K562 (cell line): ENCODE data around the gene TAF3. TPM values are rescaled to one million over a fixed set of nuclear protein-coding genes. Genes with fewer than 3 reads are reported as not detected.

Experiments
- ATAC-seq: fragments of 200-7000 bp; cut with Tn5 transposase; 3 replicates; pipeline ENCODE4 v1.9.1; 2020; ENCODE audit warnings: moderate library complexity
- BruUV-seq: library from RNA; stranded (reverse); fragments of 400-500 nt; replicated peaks from 2 replicates; lab custom pipeline; 2021; lab: Mats Ljungman, UMichigan
- CTCF ChIA-PET: fragments of 300-600 bp; formaldehyde crosslinking; extraction: SDS; loops from one replicate; lab custom pipeline; 2021; ENCODE audit warnings: low intra/inter-chr PET ratio; lab: Yijun Ruan, JAX
- POLR2A ChIA-PET: fragments of 300-600, 350-650 bp; sonication (Branson Sonifier 250); formaldehyde crosslinking; extraction: SDS; loops from one replicate; lab custom pipeline; 2021; ENCODE audit warnings: antibody characterized with exemption, inconsistent platforms; lab: Yijun Ruan, JAX
- DNase-seq, 4 experiments: peaks; one replicate each; pipeline versions ENCODE4 v3.0.0 to v3.0.0-alpha.2; 2011 to 2018; ENCODE audit warnings: low spot score in 3 of 4, mixed read lengths in 3 of 4; ENCODE audit errors: extremely low read depth in 1 of 4
- FAIRE-seq: peaks from 2 replicates; lab custom pipeline; 2011; peaks lifted over from hg19 to GRCh38; lab: Jason Lieb, UNC
- H2AFZ ChIP-seq: 2 replicates; pipeline ENCODE4 v1.6.0; 2011; ENCODE audit warnings: low read depth, low read length, control low read depth, inconsistent platforms
- H3K27ac ChIP-seq: fragments of 200-600 bp; 3 replicates; pipeline ENCODE4 v1.8.0; 2011; ENCODE audit warnings: low read depth, mild to moderate bottlenecking, control low read depth, inconsistent platforms, low read length, moderate library complexity, mixed read lengths; ENCODE audit errors: extremely low read depth
- H3K27me3 ChIP-seq, 2 experiments: fragments of 300-600 bp in 1 of 2; 2 replicates in 1 of 2; 3 replicates in 1 of 2; pipeline versions ENCODE4 v1.6.0 to v1.8.0; 2011; ENCODE audit warnings: inconsistent platforms in 2 of 2, low read length in 2 of 2, mild to moderate bottlenecking in 1 of 2, mixed read lengths in 1 of 2, moderate library complexity in 1 of 2; ENCODE audit not compliant: control insufficient read depth in 2 of 2, insufficient read depth in 2 of 2
- H3K36me3 ChIP-seq: fragments of 300-600 bp; 3 replicates; pipeline ENCODE4 v1.8.0; 2011; ENCODE audit warnings: mild to moderate bottlenecking, low read length, inconsistent platforms; ENCODE audit not compliant: control insufficient read depth, insufficient read depth
- H3K4me1 ChIP-seq, 2 experiments: fragments of 200-600 bp in 1 of 2; replicated peaks in 1 of 2; 2 replicates in 1 of 2; 3 replicates in 1 of 2; pipeline versions ENCODE4 v1.5.1 to v1.8.0; 2011; ENCODE audit warnings: inconsistent platforms in 2 of 2, low read length in 2 of 2, mild to moderate bottlenecking in 1 of 2, mixed read lengths in 1 of 2, moderate library complexity in 1 of 2; ENCODE audit not compliant: control insufficient read depth in 2 of 2, insufficient read depth in 2 of 2
- H3K4me2 ChIP-seq: 2 replicates; pipeline ENCODE4 v1.6.1; 2011; ENCODE audit warnings: low read length, control low read depth, inconsistent platforms, mixed read lengths; ENCODE audit not compliant: insufficient read depth
- H3K4me3 ChIP-seq: fragments of 200-600 bp; sonication (generic), shearing (Covaris generic); 2 replicates; pipeline ENCODE4 v1.5.1; 2016; ENCODE audit warnings: control low read depth, inconsistent platforms
- H3K79me2 ChIP-seq: fragments of 200-600 bp; 3 replicates; pipeline ENCODE4 v1.8.0; 2011; ENCODE audit warnings: low read length, inconsistent platforms; ENCODE audit not compliant: control insufficient read depth, insufficient read depth
- H3K9ac ChIP-seq, 2 experiments: 2 replicates each; pipeline versions ENCODE4 v1.6.0 to v1.6.1; 2011; ENCODE audit warnings: low read depth in 2 of 2, low read length in 2 of 2, control low read depth in 1 of 2, inconsistent platforms in 1 of 2, mild to moderate bottlenecking in 1 of 2, mixed read lengths in 1 of 2; ENCODE audit not compliant: insufficient read depth in 1 of 2
- H3K9me1 ChIP-seq: one replicate; pipeline ENCODE4 v1.6.0; 2011; ENCODE audit warnings: inconsistent platforms, mild to moderate bottlenecking, low read length, moderate library complexity; ENCODE audit not compliant: control insufficient read depth, insufficient read depth
- H3K9me3 ChIP-seq: replicated peaks from 2 replicates; pipeline ENCODE4 v1.5.1; 2011; ENCODE audit warnings: low read depth, low read length, inconsistent platforms; ENCODE audit not compliant: control insufficient read depth, insufficient read depth
- H4K20me1 ChIP-seq: replicated peaks from 2 replicates; pipeline ENCODE4 v1.6.1; 2011; ENCODE audit warnings: low read length, inconsistent platforms, mixed read lengths; ENCODE audit not compliant: control insufficient read depth, insufficient read depth
- CBX3 ChIP-seq, 2 experiments: IDR thresholded peaks; 1 replicate in 1 of 2; 2 replicates in 1 of 2; pipeline ENCODE4 v1.6.1; 2012; ENCODE audit warnings: inconsistent platforms in 2 of 2, low read length in 2 of 2, borderline replicate concordance in 1 of 2, control low read depth in 1 of 2
- HNRNPK ChIP-seq: fragments of 200-400 bp; formaldehyde crosslinking; IDR thresholded peaks from one replicate; pipeline ENCODE4 v1.6.1; 2018; ENCODE audit warnings: mild to moderate bottlenecking, low read depth, low read length; ENCODE audit not compliant: poor library complexity, severe bottlenecking
- HNRNPL ChIP-seq: fragments of 200-400 bp; formaldehyde crosslinking; IDR thresholded peaks from 2 replicates; pipeline ENCODE4 v1.6.1; 2017; ENCODE audit warnings: low read depth, mild to moderate bottlenecking, low read length
- TOE1 ChIP-seq, 2 experiments: fragments of 450-650 bp in 1 of 2; sonication (generic) in 1 of 2; formaldehyde crosslinking in 1 of 2; IDR thresholded peaks; 2 replicates each; pipeline versions ENCODE4 v1.7.1 to v1.8.0; 2016 to 2022; ENCODE audit warnings: borderline replicate concordance in 2 of 2, mild to moderate bottlenecking in 2 of 2, antibody characterized with exemption in 1 of 2, inconsistent platforms in 1 of 2, low read depth in 1 of 2, missing genetic modification reagents in 1 of 2, moderate library complexity in 1 of 2
- ZNF668 ChIP-seq: fragments of 250-450 bp; sonication (Bioruptor Pico); IDR thresholded peaks from 2 replicates; pipeline ENCODE4 v1.8.0; 2022; ENCODE audit warnings: mild to moderate bottlenecking, inconsistent platforms
- ZNF785 ChIP-seq: fragments of 250-450 bp; sonication (Bioruptor Pico); IDR thresholded peaks from 2 replicates; pipeline ENCODE4 v1.4.0; 2020; ENCODE audit warnings: mild to moderate bottlenecking
- WGBS: fragments of 100-300 bp; shearing (Covaris generic); methylation state at CpG from one replicate; pipeline ENCODE4 v1.1.6; 2016; ENCODE audit warnings: low coverage, mixed read lengths; ENCODE audit not compliant: insufficient coverage; ENCODE audit errors: missing lambda C conversion rate; 5-methylcytosine and 5-hydroxymethylcytosine counted together
- in situ Hi-C: fragments of 300-500 bp; cut with MboI; formaldehyde crosslinking; loops from 4 replicates; pipeline ENCODE4 v1.15.0; 2018; ENCODE audit warnings: inconsistent platforms, mixed read lengths
- intact Hi-C: fragments of 100-400 bp; cut with micrococcal nuclease; formaldehyde crosslinking; loops from 2 replicates; pipeline ENCODE4 v1.14.2; 2022
- polyA plus RNA-seq, 8 experiments: library from polyadenylated mRNA; depleted of rRNA in 4 of 8; stranded (reverse) in 5 of 8; unstranded in 3 of 8; fragments of >200 nt; fragmentation: Nextera tagmentation in 2 of 8; fragmentation: Illumina TruSeq in 1 of 8; extraction: Ambion mirVana in 2 of 8; extraction: Trizol in 1 of 8; gene quantifications; 2 replicates each; pipeline versions ENCODE4 v1.2.1 to v1.2.3, GENCODE V29; 2011 to 2014; ENCODE audit warnings: inconsistent platforms in 1 of 8, missing spikeins in 1 of 8
- total RNA-seq, 7 experiments: library from RNA; depleted of rRNA in 6 of 7; stranded (reverse); fragments of >200 nt in 6 of 7; fragmentation: Illumina TruSeq in 2 of 7; extraction: Trizol in 2 of 7; gene quantifications; 2 replicates each; pipeline versions ENCODE4 v1.2.1 to v1.2.3, GENCODE V29; 2011 to 2021; ENCODE audit warnings: low replicate concordance in 1 of 7
- TF ChIP-seq, protein P1 (sequence below), 2 experiments: IDR thresholded peaks; 2 replicates each; pipeline ENCODE4 v1.6.1; 2011; ENCODE audit warnings: borderline replicate concordance in 1 of 2, control low read depth in 1 of 2, low read depth in 1 of 2, low read length in 1 of 2, mild to moderate bottlenecking in 1 of 2, mixed read lengths in 1 of 2, moderate library complexity in 1 of 2; ENCODE audit not compliant: insufficient read depth in 1 of 2, insufficient read length in 1 of 2, poor library complexity in 1 of 2, severe bottlenecking in 1 of 2; ENCODE audit errors: extremely low read depth in 1 of 2

TAF3 gene
- total and polyA plus RNA-seq, 9 of the 15 experiments (the other 6 are each of a cell fraction or from before 2014, with no cell fraction given), result 1.5 to 9.9 (median 4.1) TPM

DNA sequence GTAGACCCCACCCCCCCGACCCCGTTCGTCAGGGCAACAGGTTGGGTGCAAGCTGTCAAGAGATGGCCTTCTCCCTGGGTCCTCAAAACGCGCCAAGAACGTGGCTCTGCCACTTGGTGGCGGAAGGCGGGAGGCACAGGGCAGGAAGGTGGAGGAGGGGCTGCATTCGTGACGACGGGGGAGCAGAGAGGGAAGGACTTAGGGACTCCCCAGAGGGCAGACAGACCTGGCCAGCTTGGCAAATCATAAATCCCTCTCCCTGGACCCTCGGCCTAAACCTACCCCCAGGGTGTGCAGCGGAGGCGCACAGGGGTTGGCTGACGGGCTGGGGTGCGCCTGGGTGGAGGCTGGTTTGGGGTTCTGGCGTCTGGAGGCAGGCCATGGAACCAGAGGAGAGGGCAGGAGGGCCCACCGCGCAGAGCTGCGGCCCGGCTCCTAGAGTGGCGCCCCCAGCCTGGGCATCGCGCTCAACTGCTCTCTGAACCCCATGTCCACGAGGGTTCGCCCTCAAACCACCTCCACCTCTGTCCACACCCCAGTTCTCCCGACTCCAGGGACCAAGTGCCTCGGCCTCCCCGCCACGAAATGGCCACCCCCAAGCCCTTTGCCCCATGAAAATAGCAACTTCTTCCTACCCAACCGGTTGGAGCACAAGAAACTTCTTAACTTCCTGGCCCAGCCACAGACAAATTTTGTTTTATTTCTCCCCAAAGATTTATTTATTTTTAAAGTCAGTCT is 225.4 kb downstream of the TAF3 start:
- POLR2A ChIA-PET, result no interaction called here
- H3K9me3 ChIP-seq, result no peaks in the 10 kb centered on the region
- H3K27me3 ChIP-seq, result peaks cover 55 to 75% of the 10 kb centered on the region in 2 experiments
- TF ChIP-seq CBX3 (IDR thresholded peaks at IDR 0.05; ENCODE audit: borderline replicate concordance in 1 of 2, low read length in 2 of 2) (no peak), HNRNPL (no peak), TOE1 (IDR thresholded peaks at IDR 0.05; ENCODE audit: borderline replicate concordance) (no peak), TOE1 (CRISPR knock-in tag; IDR thresholded peaks at IDR 0.05; ENCODE audit: borderline replicate concordance, low read depth) (no peak), ZNF668 (CRISPR knock-in tag) (no peak), ZNF785 (no peak), HNRNPK (no peak)
- TF ChIP-seq, protein P1, sequence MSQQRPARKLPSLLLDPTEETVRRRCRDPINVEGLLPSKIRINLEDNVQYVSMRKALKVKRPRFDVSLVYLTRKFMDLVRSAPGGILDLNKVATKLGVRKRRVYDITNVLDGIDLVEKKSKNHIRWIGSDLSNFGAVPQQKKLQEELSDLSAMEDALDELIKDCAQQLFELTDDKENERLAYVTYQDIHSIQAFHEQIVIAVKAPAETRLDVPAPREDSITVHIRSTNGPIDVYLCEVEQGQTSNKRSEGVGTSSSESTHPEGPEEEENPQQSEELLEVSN (IDR thresholded peaks at IDR 0.05; ENCODE audit: borderline replicate concordance in 1 of 2, extremely low read depth in 1 of 2, insufficient read depth in 1 of 2, insufficient read length in 1 of 2, low read depth in 1 of 2, low read length in 1 of 2, poor library complexity in 1 of 2, severe bottlenecking in 1 of 2), result peak in 1 of 2 experiments; percentile 70
- no peak overlapping the region for H3K4me2 ChIP-seq
- H3K9ac ChIP-seq, result no peak overlapping the region
- H4K20me1 ChIP-seq, result 0 out of 2 replicates have a peak, but pooled peaks cover 5% of the 10 kb centered on the region
- H3K36me3 ChIP-seq, result no peaks in the 10 kb centered on the region
- peaks cover 0 to 14% of the 10 kb centered on the region in 2 experiments; a peak in 2 of 5 replicates for H3K4me1 ChIP-seq
- H3K27ac ChIP-seq, result no peak overlapping the region
- CTCF ChIA-PET, result no interaction called here
- intact Hi-C loops (no loop called here), in situ Hi-C loops (no loop called here)
- no peak overlapping the region for H3K4me3 ChIP-seq
- ATAC-seq, result no peak
- no peak for DNase-seq
- H2AFZ ChIP-seq, result no peak overlapping the region
- H3K79me2 ChIP-seq, result no peaks in the 10 kb centered on the region
- no peaks in the 10 kb centered on the region for H3K9me1 ChIP-seq
- WGBS, result 14% methylated on average over 23 of the region's 31 CpGs
- FAIRE-seq, result no peak
- no TSS peak for BruUV-seq
